IMR-90 (cell line): ENCODE data around the gene SPTBN5. TPM values are rescaled to one million over a fixed set of nuclear protein-coding genes. Genes with fewer than 3 reads are reported as not detected.

ENCODE experiments used
- ATAC-seq: fragments of 200-7000 bp; cut with Tn5 transposase; 2 replicates; pipeline ENCODE4 v1.9.1; 2020; ENCODE audit warnings: low read depth, mild to moderate bottlenecking, moderate library complexity
- BruUV-seq: library from RNA; stranded (reverse); fragments of 400-500 nt; replicated peaks from 2 replicates; lab custom pipeline; 2021; lab: Mats Ljungman, UMichigan
- CTCF ChIA-PET: fragments of 300-600 bp; formaldehyde crosslinking; extraction: SDS; loops from one replicate; lab custom pipeline; 2021; ENCODE audit warnings: antibody characterized with exemption; lab: Yijun Ruan, JAX
- POLR2A ChIA-PET: fragments of 300-600 bp; sonication (Branson Sonifier 250); formaldehyde crosslinking; loops from one replicate; lab custom pipeline; 2022; ENCODE audit warnings: antibody characterized with exemption; ENCODE audit not compliant: unreplicated experiment; lab: Charles Lee
- DNase-seq: peaks from one replicate; pipeline ENCODE4 v3.0.0; 2013
- H2AFZ ChIP-seq: replicated peaks from 2 replicates; pipeline ENCODE3; 2013; ENCODE audit warnings: low read length, mild to moderate bottlenecking; ENCODE audit not compliant: poor library complexity
- H2AK5ac ChIP-seq: 2 replicates; pipeline ENCODE4 v1.6.1; 2013; ENCODE audit warnings: low read depth, low read length, inconsistent platforms
- H2AK9ac ChIP-seq: replicated peaks from 2 replicates; pipeline ENCODE3; 2013; ENCODE audit warnings: mild to moderate bottlenecking, low read depth, low read length, moderate library complexity; ENCODE audit not compliant: poor library complexity
- H2BK120ac ChIP-seq: 2 replicates; pipeline ENCODE4 v1.6.1; 2013; ENCODE audit warnings: low read depth, low read length, inconsistent platforms
- H2BK15ac ChIP-seq: 3 replicates; pipeline ENCODE4 v1.6.1; 2013; ENCODE audit warnings: low read depth, low read length, inconsistent platforms
- H2BK20ac ChIP-seq: 2 replicates; pipeline ENCODE4 v1.6.1; 2013; ENCODE audit warnings: low read depth, mild to moderate bottlenecking, inconsistent platforms, low read length, moderate library complexity
- H2BK5ac ChIP-seq: 2 replicates; pipeline ENCODE4 v1.6.1; 2013; ENCODE audit warnings: mild to moderate bottlenecking, low read depth, low read length, inconsistent platforms; ENCODE audit not compliant: poor library complexity, severe bottlenecking
- H3K14ac ChIP-seq: replicated peaks from 2 replicates; pipeline ENCODE4 v1.6.1; 2013; ENCODE audit warnings: low read depth, low read length, inconsistent platforms
- H3K18ac ChIP-seq: 2 replicates; pipeline ENCODE4 v1.6.1; 2013; ENCODE audit warnings: low read depth, low read length, control low read depth
- H3K23ac ChIP-seq: 2 replicates; pipeline ENCODE4 v1.6.1; 2013; ENCODE audit warnings: low read depth, low read length, inconsistent platforms
- H3K27ac ChIP-seq: 2 replicates; pipeline ENCODE4 v1.5.1; 2013; ENCODE audit warnings: mild to moderate bottlenecking, control low read depth, low read length; ENCODE audit not compliant: insufficient read depth
- H3K27me3 ChIP-seq: 2 replicates; pipeline ENCODE4 v1.6.1; 2013; ENCODE audit warnings: low read length; ENCODE audit not compliant: control insufficient read depth, insufficient read depth
- H3K36me3 ChIP-seq: 2 replicates; pipeline ENCODE4 v1.6.1; 2013; ENCODE audit warnings: low read length, mixed read lengths; ENCODE audit not compliant: control insufficient read depth, insufficient read depth
- H3K4ac ChIP-seq: 2 replicates; pipeline ENCODE4 v1.6.1; 2013; ENCODE audit warnings: low read depth, low read length, inconsistent platforms
- H3K4me1 ChIP-seq: 2 replicates; pipeline ENCODE4 v1.6.1; 2013; ENCODE audit warnings: low read length, mixed read lengths; ENCODE audit not compliant: control insufficient read depth, insufficient read depth
- H3K4me2 ChIP-seq: 2 replicates; pipeline ENCODE4 v1.6.1; 2013; ENCODE audit warnings: low read depth, mild to moderate bottlenecking, control low read depth, low read length, moderate library complexity
- H3K4me3 ChIP-seq: 2 replicates; pipeline ENCODE4 v1.5.1; 2013; ENCODE audit warnings: low read depth, mild to moderate bottlenecking, control low read depth, low read length, moderate library complexity; ENCODE audit not compliant: insufficient read depth
- H3K56ac ChIP-seq: 2 replicates; pipeline ENCODE4 v1.6.1; 2013; ENCODE audit warnings: low read length, inconsistent platforms; ENCODE audit not compliant: insufficient read depth; ENCODE audit errors: extremely low read depth
- H3K79me1 ChIP-seq, 2 experiments: 2 replicates each; pipeline ENCODE4 v1.6.1; 2013; ENCODE audit warnings: low read length in 2 of 2, inconsistent platforms in 1 of 2, low read depth in 1 of 2
- H3K9ac ChIP-seq: 2 replicates; pipeline ENCODE4 v1.6.1; 2013; ENCODE audit warnings: low read depth, low read length, control low read depth
- H3K9me1 ChIP-seq: 2 replicates; pipeline ENCODE4 v1.6.1; 2013; ENCODE audit warnings: low read length, inconsistent platforms; ENCODE audit not compliant: insufficient read depth
- H3K9me3 ChIP-seq: 2 replicates; pipeline ENCODE4 v1.6.1; 2013; ENCODE audit warnings: low read length; ENCODE audit not compliant: control insufficient read depth, insufficient read depth
- H4K20me1 ChIP-seq: 2 replicates; pipeline ENCODE4 v1.6.1; 2013; ENCODE audit warnings: low read length, inconsistent platforms; ENCODE audit not compliant: insufficient read depth
- H4K5ac ChIP-seq: 2 replicates; pipeline ENCODE4 v1.6.1; 2013; ENCODE audit warnings: mild to moderate bottlenecking, low read depth, low read length, control low read depth
- H4K8ac ChIP-seq, 2 experiments: 2 replicates each; pipeline ENCODE4 v1.6.1; 2013; ENCODE audit warnings: low read depth in 2 of 2, low read length in 2 of 2, control low read depth in 1 of 2, inconsistent platforms in 1 of 2
- H4K91ac ChIP-seq: 2 replicates; pipeline ENCODE4 v1.6.1; 2013; ENCODE audit warnings: low read depth, low read length, inconsistent platforms; ENCODE audit not compliant: insufficient read depth
- BHLHE40 ChIP-seq: fragments of 150-350 bp; IDR thresholded peaks from 2 replicates; pipeline ENCODE4 v1.6.1; 2016; ENCODE audit warnings: mild to moderate bottlenecking, low read depth, low read length
- CEBPB ChIP-seq: IDR thresholded peaks from 2 replicates; pipeline ENCODE4 v1.6.1; 2012; ENCODE audit warnings: low read depth, low read length, improper control_type of control experiment
- CHD1 ChIP-seq: IDR thresholded peaks from 2 replicates; pipeline ENCODE4 v1.6.1; 2012; ENCODE audit warnings: low read depth, low read length, improper control_type of control experiment
- FOS ChIP-seq: fragments of 150-350 bp; IDR thresholded peaks from 2 replicates; pipeline ENCODE4 v1.6.1; 2016; ENCODE audit warnings: low read depth, low read length
- MAFK ChIP-seq: IDR thresholded peaks from 2 replicates; pipeline ENCODE4 v1.6.1; 2012; ENCODE audit warnings: low read depth, low read length, improper control_type of control experiment
- MAZ ChIP-seq: IDR thresholded peaks from 2 replicates; pipeline ENCODE4 v1.6.1; 2012; ENCODE audit warnings: low read depth, mild to moderate bottlenecking, low read length, improper control_type of control experiment, moderate library complexity, borderline replicate concordance
- MXI1 ChIP-seq: IDR thresholded peaks from 2 replicates; pipeline ENCODE4 v1.6.1; 2012; ENCODE audit warnings: low read depth, mild to moderate bottlenecking, low read length, moderate library complexity, borderline replicate concordance
- NFE2L2 ChIP-seq: fragments of 150-350 bp; IDR thresholded peaks from 2 replicates; pipeline ENCODE4 v1.6.1; 2016; ENCODE audit warnings: low read depth, mild to moderate bottlenecking, low read length
- POLR2A ChIP-seq: IDR thresholded peaks from 2 replicates; pipeline ENCODE4 v1.6.1; 2012; ENCODE audit warnings: mild to moderate bottlenecking, low read depth, low read length
- RAD21 ChIP-seq: IDR thresholded peaks from 2 replicates; pipeline ENCODE4 v1.6.1; 2012; ENCODE audit warnings: low read length, improper control_type of control experiment
- RCOR1 ChIP-seq: IDR thresholded peaks from 2 replicates; pipeline ENCODE4 v1.6.1; 2012; ENCODE audit warnings: mild to moderate bottlenecking, low read length, improper control_type of control experiment; ENCODE audit not compliant: insufficient replicate concordance
- RFX5 ChIP-seq: IDR thresholded peaks from 2 replicates; pipeline ENCODE4 v1.8.0; 2012; ENCODE audit warnings: low read depth, mild to moderate bottlenecking, low read length, moderate library complexity
- SMC3 ChIP-seq: fragments of 150-350 bp; IDR thresholded peaks from 2 replicates; pipeline ENCODE4 v1.6.1; 2016; ENCODE audit warnings: low read depth, mild to moderate bottlenecking, antibody characterized with exemption, low read length, moderate library complexity
- WGBS, 2 experiments: methylation state at CpG; one replicate each; pipeline versions ENCODE4 v1.1.5 to v1.1.7; 2013; ENCODE audit warnings: missing lambda C conversion rate in 2 of 2; ENCODE audit not compliant: insufficient read length in 1 of 2; ENCODE audit errors: extremely low coverage in 2 of 2; 5-methylcytosine and 5-hydroxymethylcytosine counted together
- dilution Hi-C: fragments of 300-500 bp; cut with HindIII; formaldehyde crosslinking; loops from one replicate; pipeline ENCODE4 v1.14.3; 2018; ENCODE audit warnings: low sequenced_read_pairs; ENCODE audit not compliant: unreplicated experiment
- in situ Hi-C: fragments of 300-500 bp; cut with MboI; formaldehyde crosslinking; loops from 3 replicates; pipeline ENCODE4 v1.14.3; 2019; ENCODE audit warnings: low sequenced_read_pairs, inconsistent platforms, mixed read lengths
- intact Hi-C: fragments of 100-400 bp; cut with micrococcal nuclease; formaldehyde crosslinking; loops from 2 replicates; pipeline ENCODE4 v1.10.0; 2022
- polyA plus RNA-seq, 3 experiments: library from polyadenylated mRNA; depleted of rRNA; stranded (reverse); fragments of >200 nt; gene quantifications; 2 replicates each; pipeline ENCODE4 v1.2.3, GENCODE V29; 2012; ENCODE audit warnings: low replicate concordance in 1 of 3
- total RNA-seq: library from RNA; depleted of rRNA; stranded (reverse); fragments of >200 nt; gene quantifications from 2 replicates; pipeline ENCODE4 v1.2.3, GENCODE V29; 2012
- TF ChIP-seq, protein P1 (sequence below): conservative IDR thresholded peaks from 2 replicates; pipeline ENCODE4 v1.5.1; 2012; ENCODE audit warnings: mild to moderate bottlenecking, low read depth, low read length, improper control_type of control experiment
- TF ChIP-seq, protein P2 (sequence below): fragments of 150-350 bp; IDR thresholded peaks from 2 replicates; pipeline ENCODE4 v1.6.1; 2017; ENCODE audit warnings: mild to moderate bottlenecking, antibody characterized with exemption, low read length, low read depth

SPTBN5 gene
- total and polyA plus RNA-seq, 2 of the 4 experiments (the other 2 are of a cell fraction), result under 0.01 to 0.38 TPM

DNA sequence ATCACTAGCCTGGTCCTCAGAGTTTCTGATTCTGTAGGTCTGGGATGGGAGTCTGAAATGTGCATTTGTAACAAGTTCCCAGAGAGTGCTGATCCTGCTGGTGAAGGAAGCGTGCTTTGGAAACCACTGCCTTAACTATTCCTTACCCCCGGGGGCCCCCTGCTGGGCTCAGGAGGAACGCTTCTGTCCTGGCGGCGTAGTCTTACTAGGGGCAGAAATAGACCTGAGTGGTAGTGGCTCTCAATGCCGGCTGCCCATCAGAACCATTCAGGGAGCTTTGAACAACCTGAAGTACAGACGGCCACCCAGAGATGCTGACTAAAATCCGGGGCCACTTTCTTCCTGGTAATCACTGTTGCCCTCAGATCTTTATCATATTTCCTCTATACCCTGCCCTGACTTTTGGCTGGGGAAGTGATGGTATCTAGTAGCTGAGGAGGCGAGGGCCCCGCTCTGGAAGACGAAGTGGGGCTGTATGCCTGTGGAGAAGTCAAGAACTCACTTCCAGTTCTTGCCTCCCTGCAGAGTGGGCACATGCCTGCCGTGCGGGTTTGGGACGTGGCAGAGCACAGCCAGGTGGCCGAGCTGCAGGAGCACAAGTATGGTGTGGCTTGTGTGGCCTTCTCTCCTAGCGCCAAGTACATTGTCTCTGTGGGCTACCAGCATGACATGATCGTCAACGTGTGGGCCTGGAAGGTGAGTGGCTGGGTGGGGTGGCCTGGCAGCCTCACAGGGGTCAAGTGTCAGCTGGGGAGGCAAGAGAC, 82.2 kb downstream of the SPTBN5 start:
- Histone ChIP-seq H3K79me1 (peaks cover 7 to 43% of the 10 kb centered on the region in 2 experiments; a peak in 2 of 4 replicates), H3K23ac (no peak overlapping the region), H2AK9ac (peak overlapping the region; percentile 84), H3K27me3 (no peaks in the 10 kb centered on the region), H3K36me3 (peaks cover 20% of the 10 kb centered on the region; the same call in 1 of the 2 replicates), H3K4me2 (no peak overlapping the region), H4K91ac (no peak overlapping the region), H3K4ac (no peak overlapping the region), H3K56ac (no peak overlapping the region), H2BK15ac (no peak overlapping the region; the same call in 2 of the 3 replicates), H3K9me3 (no peaks in the 10 kb centered on the region), H3K9ac (no peak overlapping the region), H3K14ac (no peak overlapping the region), H3K4me3 (no peak overlapping the region), H3K9me1 (peaks cover 5% of the 10 kb centered on the region; the same call in 1 of the 2 replicates), H3K18ac (no peak overlapping the region), H2BK20ac (no peak overlapping the region), H4K5ac (no peak overlapping the region), H2BK5ac (no peak overlapping the region), H2AK5ac (peak overlapping the region; percentile 48; the same call in 1 of the 2 replicates), H2AFZ (peak overlapping the region; percentile 46), H4K8ac (no peak overlapping the region), H3K4me1 (peaks cover 3% of the 10 kb centered on the region), H2BK120ac (no peak overlapping the region; the same call in 1 of the 2 replicates), H3K27ac (no peak overlapping the region), H4K20me1 (peaks cover 10% of the 10 kb centered on the region; the same call in 1 of the 2 replicates)
- DNase-seq, result peak; percentile 81
- intact Hi-C loops, result loop anchor here (1.0 to 10.0 kb wide), 5 partner anchors 37 to 347 kb away; partner anchors contain the start of gene MAPKBP1
- ChIA-PET CTCF (interaction anchor here (0.8 to 4.5 kb wide), 4 partner anchors 34 to 301 kb away, joined by 3 to 54 read pairs (median 3); partner anchors contain the start of gene MAPKBP1), POLR2A (no interaction called here)
- no CpG with 5 or more reads among the region's 18 CpGs for WGBS, 2 experiments
- dilution Hi-C loops, result no loop called here
- peak; percentile 100 for ATAC-seq
- in situ Hi-C loops, result loop anchor here (5.0 kb wide), 1 partner anchor 39 kb away; the partner anchor contains the start of gene MAPKBP1
- BruUV-seq, result no TSS peak
- TF ChIP-seq RAD21 (peak; percentile 99), RFX5 (no peak), POLR2A (peak; percentile 62), MAZ (no peak; the same call in 1 of the 2 replicates), RCOR1 (no peak), MXI1 (peak; percentile 65; the same call in 1 of the 2 replicates), CHD1 (no peak), NFE2L2 (no peak), FOS (no peak), SMC3 (peak; percentile 99), CEBPB (no peak), BHLHE40 (no peak), MAFK (peak; percentile 14; the same call in 1 of the 2 replicates)
- TF ChIP-seq, protein P1, sequence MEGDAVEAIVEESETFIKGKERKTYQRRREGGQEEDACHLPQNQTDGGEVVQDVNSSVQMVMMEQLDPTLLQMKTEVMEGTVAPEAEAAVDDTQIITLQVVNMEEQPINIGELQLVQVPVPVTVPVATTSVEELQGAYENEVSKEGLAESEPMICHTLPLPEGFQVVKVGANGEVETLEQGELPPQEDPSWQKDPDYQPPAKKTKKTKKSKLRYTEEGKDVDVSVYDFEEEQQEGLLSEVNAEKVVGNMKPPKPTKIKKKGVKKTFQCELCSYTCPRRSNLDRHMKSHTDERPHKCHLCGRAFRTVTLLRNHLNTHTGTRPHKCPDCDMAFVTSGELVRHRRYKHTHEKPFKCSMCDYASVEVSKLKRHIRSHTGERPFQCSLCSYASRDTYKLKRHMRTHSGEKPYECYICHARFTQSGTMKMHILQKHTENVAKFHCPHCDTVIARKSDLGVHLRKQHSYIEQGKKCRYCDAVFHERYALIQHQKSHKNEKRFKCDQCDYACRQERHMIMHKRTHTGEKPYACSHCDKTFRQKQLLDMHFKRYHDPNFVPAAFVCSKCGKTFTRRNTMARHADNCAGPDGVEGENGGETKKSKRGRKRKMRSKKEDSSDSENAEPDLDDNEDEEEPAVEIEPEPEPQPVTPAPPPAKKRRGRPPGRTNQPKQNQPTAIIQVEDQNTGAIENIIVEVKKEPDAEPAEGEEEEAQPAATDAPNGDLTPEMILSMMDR, result peak; percentile 97
- TF ChIP-seq, protein P2, sequence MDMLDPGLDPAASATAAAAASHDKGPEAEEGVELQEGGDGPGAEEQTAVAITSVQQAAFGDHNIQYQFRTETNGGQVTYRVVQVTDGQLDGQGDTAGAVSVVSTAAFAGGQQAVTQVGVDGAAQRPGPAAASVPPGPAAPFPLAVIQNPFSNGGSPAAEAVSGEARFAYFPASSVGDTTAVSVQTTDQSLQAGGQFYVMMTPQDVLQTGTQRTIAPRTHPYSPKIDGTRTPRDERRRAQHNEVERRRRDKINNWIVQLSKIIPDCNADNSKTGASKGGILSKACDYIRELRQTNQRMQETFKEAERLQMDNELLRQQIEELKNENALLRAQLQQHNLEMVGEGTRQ, result no peak
